ENCODE data around the gene KIAA1217.

KIAA1217 gene

GRCh38 chr10:24590697-24591457 lies 381.9 kb downstream of the KIAA1217 start:
- no peak for TF ChIP-seq CTCF (IDR thresholded peaks at IDR 0.05)
- H3K9me3 ChIP-seq = no peaks in the 10 kb centered on the region
- H3K4me3 ChIP-seq = no peak overlapping the region
- H3K4me1 ChIP-seq = no peaks in the 10 kb centered on the region
- H3K27ac ChIP-seq = no peak overlapping the region
- no peak for DNase-seq
- intact Hi-C loops (cut with DNase I; ENCODE audit: low total_unique reads) = no loop called here
- no peaks in the 10 kb centered on the region for H3K27me3 ChIP-seq
- peaks cover 87 to 98% (median 97%) of the 10 kb centered on the region in 3 donors for H3K36me3 ChIP-seq

- H3K36me3 ChIP-seq = peaks cover 88 to 95% (median 95%) of the 10 kb centered on the region in 3 donors
These were observed 387.4 kb downstream of the KIAA1217 start for GRCh38 chr10:24596217-24596930.

GRCh38 chr10:24597426-24597825 lies 388.5 kb downstream of the KIAA1217 start:
- intact Hi-C loops (cut with DNase I; ENCODE audit: low total_unique reads) = no loop called here
- H3K27ac ChIP-seq = no peak overlapping the region
- H3K4me3 ChIP-seq = no peak overlapping the region
- no peaks in the 10 kb centered on the region for H3K9me3 ChIP-seq
- no peak for DNase-seq
- H3K4me1 ChIP-seq = no peaks in the 10 kb centered on the region
- H3K36me3 ChIP-seq = peaks cover 84 to 94% (median 91%) of the 10 kb centered on the region in 3 donors
- no peaks in the 10 kb centered on the region for H3K27me3 ChIP-seq
- TF ChIP-seq CTCF (IDR thresholded peaks at IDR 0.05) = no peak

More at GRCh38 chr10:24596217-24596930, 387.4 kb downstream of the KIAA1217 start:
- H3K27me3 ChIP-seq = no peaks in the 10 kb centered on the region
- H3K9me3 ChIP-seq = no peaks in the 10 kb centered on the region
- H3K4me3 ChIP-seq = no peak overlapping the region
- TF ChIP-seq CTCF (IDR thresholded peaks at IDR 0.05) = no peak
- H3K4me1 ChIP-seq = no peaks in the 10 kb centered on the region
- no peak for DNase-seq
- intact Hi-C loops (cut with DNase I; ENCODE audit: low total_unique reads) = no loop called here
- no peak overlapping the region for H3K27ac ChIP-seq

Data from tibial artery (tissue), 4 donors.